HCT116 (cell line): ENCODE measurements around the gene OR10T2. TPM values are rescaled to one million over a fixed set of nuclear protein-coding genes. Genes with fewer than 3 reads are reported as not detected.

Experiments used
- ATAC-seq: fragments of 200-7000 bp; cut with Tn5 transposase; 2 replicates; pipeline ENCODE4 v1.9.1; 2020; ENCODE audit warnings: mild to moderate bottlenecking, moderate library complexity
- BruUV-seq: library from RNA; stranded (reverse); fragments of 400-500 nt; replicated peaks from 2 replicates; lab custom pipeline; 2021; lab: Mats Ljungman, UMichigan
- CTCF ChIA-PET: fragments of 300-600 bp; sonication (Branson Sonifier 250); formaldehyde crosslinking; loops from one replicate; lab custom pipeline; 2021; ENCODE audit warnings: antibody characterized with exemption; lab: Charles Lee
- POLR2A ChIA-PET: fragments of 300-600, 350-600 bp; sonication (Branson Sonifier 250); formaldehyde crosslinking; loops from one replicate; lab custom pipeline; 2021; ENCODE audit warnings: antibody characterized with exemption; lab: Charles Lee
- RAD21 ChIA-PET, 2 experiments: fragments of 300-600 bp; sonication (Branson Sonifier 250); formaldehyde crosslinking; loops; one replicate each; lab custom pipeline; 2023; ENCODE audit warnings: low total read pairs in 2 of 2; ENCODE audit not compliant: uncharacterized antibody in 2 of 2, unreplicated experiment in 2 of 2, low non-redundant PET in 1 of 2; lab: Charles Lee
- DNase-seq: peaks from one replicate; pipeline ENCODE4 v3.0.0-alpha.2; 2010; ENCODE audit warnings: low read depth, low spot score
- H2AFZ ChIP-seq: fragments of 200-600 bp; shearing (Covaris generic), sonication (generic); 2 replicates; pipeline ENCODE4 v1.6.1; 2017; ENCODE audit warnings: low read depth, mixed run types, mixed read lengths, antibody characterized with exemption, low read length; ENCODE audit not compliant: poor library complexity, severe bottlenecking
- H3K27ac ChIP-seq: 2 replicates; pipeline ENCODE4 v1.5.1; 2012; ENCODE audit warnings: low read depth, low read length
- H3K27me3 ChIP-seq: fragments of 200-600 bp; sonication (generic); 2 replicates; pipeline ENCODE4 v1.6.1; 2016; ENCODE audit warnings: mixed run types, low read length, mixed read lengths; ENCODE audit not compliant: insufficient read depth
- H3K36me3 ChIP-seq, 2 experiments: fragments of 200-500 bp in 1 of 2; fragments of 200-600 bp in 1 of 2; sonication (Bioruptor generic) in 1 of 2; sonication (generic) in 1 of 2; 2 replicates each; pipeline versions ENCODE4 v1.5.1 to v1.6.1; 2014 to 2016; ENCODE audit warnings: low read length in 2 of 2, inconsistent platforms in 1 of 2, mixed read lengths in 1 of 2, mixed run types in 1 of 2; ENCODE audit not compliant: insufficient read depth in 2 of 2, control insufficient read depth in 1 of 2
- H3K4me1 ChIP-seq, 2 experiments: fragments of 200-600 bp in 1 of 2; sonication (generic) in 1 of 2; 2 replicates each; pipeline versions ENCODE4 v1.5.1 to v1.6.1; 2012 to 2017; ENCODE audit warnings: low read length in 2 of 2, inconsistent platforms in 1 of 2, mild to moderate bottlenecking in 1 of 2, mixed read lengths in 1 of 2, mixed run types in 1 of 2, moderate library complexity in 1 of 2; ENCODE audit not compliant: insufficient read depth in 2 of 2, control insufficient read depth in 1 of 2
- H3K4me2 ChIP-seq: fragments of 200-600 bp; sonication (generic); 2 replicates; pipeline ENCODE4 v1.6.1; 2017; ENCODE audit warnings: mixed run types, low read length, mixed read lengths
- H3K4me3 ChIP-seq, 2 experiments: fragments of 200-600 bp in 1 of 2; sonication (generic) in 1 of 2; replicated peaks in 1 of 2; 2 replicates each; pipeline ENCODE4 v1.5.1; 2011 to 2016; ENCODE audit warnings: low read length in 2 of 2, control low read depth in 1 of 2, low read depth in 1 of 2, mild to moderate bottlenecking in 1 of 2, mixed read lengths in 1 of 2, mixed run types in 1 of 2
- H3K79me2 ChIP-seq: fragments of 200-600 bp; sonication (generic); 2 replicates; pipeline ENCODE4 v1.6.1; 2017; ENCODE audit warnings: mild to moderate bottlenecking, mixed run types, low read length, moderate library complexity, mixed read lengths; ENCODE audit not compliant: insufficient read depth
- H3K9ac ChIP-seq: fragments of 200-600 bp; sonication (generic); 2 replicates; pipeline ENCODE4 v1.6.1; 2016; ENCODE audit warnings: low read length, mixed read lengths
- H3K9me2 ChIP-seq: fragments of 200-600 bp; sonication (generic), shearing (Covaris generic); 2 replicates; pipeline ENCODE4 v1.6.1; 2017; ENCODE audit warnings: mixed run types, mild to moderate bottlenecking, moderate library complexity; ENCODE audit not compliant: insufficient read depth
- H3K9me3 ChIP-seq, 2 experiments: fragments of 200-500 bp in 1 of 2; fragments of 200-600 bp in 1 of 2; sonication (Bioruptor generic) in 1 of 2; sonication (generic) in 1 of 2; 2 replicates each; pipeline ENCODE4 v1.6.1; 2014 to 2017; ENCODE audit warnings: low read length in 2 of 2, mixed read lengths in 2 of 2, inconsistent platforms in 1 of 2, low read depth in 1 of 2, mild to moderate bottlenecking in 1 of 2, mixed run types in 1 of 2, moderate library complexity in 1 of 2; ENCODE audit not compliant: control insufficient read depth in 1 of 2, insufficient read depth in 1 of 2
- H4K20me1 ChIP-seq: fragments of 200-600 bp; sonication (generic), shearing (Covaris generic); 2 replicates; pipeline ENCODE4 v1.6.1; 2017; ENCODE audit warnings: mixed run types, mild to moderate bottlenecking, moderate library complexity; ENCODE audit not compliant: insufficient read depth
- ATF3 ChIP-seq: IDR thresholded peaks from 2 replicates; pipeline ENCODE4 v1.6.1; 2012
- CEBPB ChIP-seq: IDR thresholded peaks from 2 replicates; pipeline ENCODE4 v1.6.1; 2012; ENCODE audit warnings: low read depth
- CTCF ChIP-seq, 3 experiments: fragments of 200-600 bp in 1 of 3; sonication (generic) in 1 of 3; IDR thresholded peaks in 2 of 3; conservative IDR thresholded peaks in 1 of 3; 2 replicates each; pipeline ENCODE4 v1.5.1; 2012 to 2017; ENCODE audit warnings: low read depth in 2 of 3, low read length in 2 of 3, antibody characterized with exemption in 1 of 3, borderline replicate concordance in 1 of 3, control low read depth in 1 of 3, mild to moderate bottlenecking in 1 of 3, mixed read lengths in 1 of 3, mixed run types in 1 of 3, moderate library complexity in 1 of 3; ENCODE audit not compliant: insufficient read depth in 1 of 3
- EGR1 ChIP-seq: IDR thresholded peaks from 2 replicates; pipeline ENCODE4 v1.6.1; 2012; ENCODE audit warnings: low read depth
- EZH2 ChIP-seq: fragments of 200-600 bp; sonication (generic); IDR thresholded peaks from 2 replicates; pipeline ENCODE4 v1.6.1; 2017; ENCODE audit warnings: antibody characterized with exemption, mixed run types
- EZH2phosphoT487 ChIP-seq: fragments of 200-600 bp; IDR thresholded peaks from 2 replicates; pipeline ENCODE4 v1.6.1; 2018; ENCODE audit warnings: antibody characterized with exemption, borderline replicate concordance
- RAD21 ChIP-seq: IDR thresholded peaks from 2 replicates; pipeline ENCODE4 v1.6.1; 2012; ENCODE audit warnings: low read depth, mild to moderate bottlenecking
- REST ChIP-seq: IDR thresholded peaks from 2 replicates; pipeline ENCODE4 v1.6.1; 2012; ENCODE audit warnings: low read depth
- SIN3A ChIP-seq: IDR thresholded peaks from 2 replicates; pipeline ENCODE4 v1.6.1; 2012; ENCODE audit warnings: low read depth
- SRF ChIP-seq: IDR thresholded peaks from 2 replicates; pipeline ENCODE4 v1.6.1; 2012; ENCODE audit warnings: low read depth
- TCF7L2 ChIP-seq: IDR thresholded peaks from 2 replicates; pipeline ENCODE4 v1.7.0; 2011; ENCODE audit warnings: borderline replicate concordance, inconsistent platforms; ENCODE audit not compliant: insufficient read depth, insufficient read length; ENCODE audit errors: extremely low read depth
- ZBTB33 ChIP-seq: IDR thresholded peaks from 2 replicates; pipeline ENCODE4 v1.6.1; 2011; ENCODE audit warnings: mild to moderate bottlenecking, low read length, moderate library complexity; ENCODE audit not compliant: insufficient replicate concordance; ENCODE audit errors: extremely low read depth
- ZFX ChIP-seq: fragments of 450-650 bp; IDR thresholded peaks from 2 replicates; pipeline ENCODE4 v1.6.1; 2017
- intact Hi-C: fragments of 100-400 bp; cut with micrococcal nuclease; formaldehyde crosslinking; loops from 2 replicates; pipeline ENCODE4 v1.10.0; 2022
- total RNA-seq: library from RNA; stranded (reverse); gene quantifications from one replicate; pipeline ENCODE4 v1.2.1, GENCODE V29; 2021; ENCODE audit not compliant: unreplicated experiment

OR10T2 gene
- total RNA-seq, 1 experiment from 2014 or later = not detected

- BruUV-seq = no TSS peak
- H3K36me3 ChIP-seq = no peaks in the 10 kb centered on the region
- H3K4me2 ChIP-seq = no peak overlapping the region
- ChIA-PET POLR2A (no interaction called here), RAD21 (no interaction called here), CTCF (no interaction called here)
- no peaks in the 10 kb centered on the region for H3K79me2 ChIP-seq
- no peak for TF ChIP-seq EZH2
- TF ChIP-seq ATF3 = no peak
- TF ChIP-seq EZH2phosphoT487 = no peak
- no peak overlapping the region for H3K27ac ChIP-seq
- ATAC-seq (no peak), DNase-seq (no peak)
- H3K27me3 ChIP-seq = no peaks in the 10 kb centered on the region
- intact Hi-C loops = no loop called here
- H3K4me3 ChIP-seq = no peak overlapping the region
- H4K20me1 ChIP-seq = no peaks in the 10 kb centered on the region; the same call in 1 of the 2 replicates
- H3K4me1 ChIP-seq = no peaks in the 10 kb centered on the region
- no peaks in the 10 kb centered on the region for H3K9me2 ChIP-seq
- H3K9ac ChIP-seq = no peak overlapping the region
- H3K9me3 ChIP-seq = no peaks in the 10 kb centered on the region
- no peak overlapping the region for H2AFZ ChIP-seq
These were observed 22.9 kb upstream of the OR10T2 start for GRCh38 chr1:158422212-158422611.

- Histone ChIP-seq H3K79me2 (no peaks in the 10 kb centered on the region), H3K27ac (no peak overlapping the region), H3K27me3 (no peaks in the 10 kb centered on the region), H2AFZ (no peak overlapping the region), H3K9me3 (no peaks in the 10 kb centered on the region), H3K9me2 (no peaks in the 10 kb centered on the region), H3K4me3 (no peak overlapping the region), H3K36me3 (no peaks in the 10 kb centered on the region), H3K4me2 (no peak overlapping the region), H4K20me1 (no peaks in the 10 kb centered on the region; the same call in 1 of the 2 replicates), H3K4me1 (no peaks in the 10 kb centered on the region), H3K9ac (no peak overlapping the region)
- BruUV-seq = no TSS peak
- ChIA-PET CTCF (no interaction called here), POLR2A (interaction anchor here (0.6 kb wide), 1 partner anchor 231 kb away, joined by 5 read pairs; no protein-coding TSS in a partner anchor), RAD21 (no interaction called here)
- no peak for ATAC-seq
- DNase-seq = no peak
- intact Hi-C loops = no loop called here
- TF ChIP-seq EZH2 = no peak
- no peak for TF ChIP-seq SRF
- no peak for TF ChIP-seq SIN3A
- TF ChIP-seq ZFX = no peak
- no peak for TF ChIP-seq RAD21
- no peak for TF ChIP-seq CTCF (IDR thresholded peaks at IDR 0.05 in 2 of 3, conservative IDR thresholded peaks at IDR 0.05 in 1 of 3; ENCODE audit: borderline replicate concordance in 1 of 3, insufficient read depth in 1 of 3, low read depth in 2 of 3, low read length in 2 of 3)
- TF ChIP-seq ZBTB33 = no peak
- TF ChIP-seq EGR1 = no peak
- no peak for TF ChIP-seq REST
- TF ChIP-seq TCF7L2 = no peak
- TF ChIP-seq CEBPB = no peak
These were observed 18.3 kb upstream of the OR10T2 start for GRCh38 chr1:158417586-158417985.
